HG03095 (cell line): Measurements from ENCODE around the gene MEGF10.

Experiments
- ATAC-seq: cut with Tn5 transposase; IDR thresholded peaks from one replicate; pipeline ENCODE4 v1.9.1; 2021; ENCODE audit warnings: moderate library complexity; ENCODE audit not compliant: unreplicated experiment

Gene MEGF10

DNA sequence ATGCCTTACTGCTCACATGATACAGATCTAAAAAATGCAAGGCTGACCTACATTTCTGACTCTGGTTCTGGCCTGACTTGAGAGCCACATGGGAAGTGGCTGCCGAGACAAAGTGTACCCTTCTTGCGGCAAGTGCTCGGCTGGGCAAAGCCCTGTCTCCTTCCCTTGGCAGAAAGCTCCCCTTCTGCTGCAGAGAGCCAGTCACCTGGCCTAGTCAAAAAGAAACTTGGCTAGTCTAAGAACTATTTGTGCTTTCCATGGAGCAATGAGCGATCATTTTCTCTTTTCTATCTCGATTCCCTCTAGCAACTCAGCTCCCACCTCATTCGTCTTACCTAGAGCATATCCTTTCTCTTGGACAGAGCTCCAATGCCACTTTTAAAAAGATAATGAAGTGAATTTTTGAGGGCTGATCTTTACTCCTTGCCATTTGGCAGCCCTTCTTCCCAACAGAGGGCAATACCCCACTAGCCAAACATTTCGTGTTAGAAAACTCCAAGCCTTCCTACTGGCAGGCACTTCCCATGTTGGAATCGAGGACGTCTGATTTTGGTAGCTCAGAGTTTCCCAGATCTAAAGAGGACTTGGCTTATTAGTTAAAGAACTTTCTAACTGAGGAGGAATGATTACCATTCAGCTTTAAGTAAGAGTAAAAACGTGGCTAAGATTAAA is 118.8 kb downstream of the MEGF10 start:
- ATAC-seq = no peak

DNA sequence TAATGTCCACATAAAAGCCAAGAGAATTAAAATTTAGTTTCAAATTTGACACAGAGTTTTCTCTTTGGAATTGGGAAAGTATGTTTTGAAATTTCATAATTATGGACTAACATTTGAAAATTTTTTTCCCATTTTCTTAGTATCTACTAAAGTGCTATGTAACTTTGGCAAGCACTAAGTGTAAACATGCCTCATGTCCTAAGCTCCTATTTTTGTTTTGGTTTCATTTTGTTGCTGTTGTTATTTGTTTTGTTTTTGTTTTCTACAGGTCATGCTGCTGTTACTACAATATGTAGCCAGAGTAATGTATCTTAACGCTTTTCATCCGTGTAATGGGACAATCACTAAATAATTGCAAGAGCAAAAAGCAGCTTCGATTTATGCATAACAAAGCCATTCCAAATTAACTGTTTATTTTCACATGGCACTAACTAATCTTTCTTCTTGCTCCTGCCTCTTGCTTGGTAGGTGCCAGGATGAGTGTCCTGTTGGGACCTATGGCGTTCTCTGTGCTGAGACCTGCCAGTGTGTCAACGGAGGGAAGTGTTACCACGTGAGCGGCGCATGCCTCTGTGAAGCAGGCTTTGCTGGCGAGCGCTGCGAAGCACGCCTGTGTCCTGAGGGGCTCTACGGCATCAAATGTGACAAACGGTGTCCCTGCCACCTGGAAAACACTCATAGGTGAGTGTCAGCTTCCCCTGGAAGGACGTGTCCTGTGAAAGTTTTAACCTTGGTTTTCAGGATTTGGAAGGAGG is 119.5 kb downstream of the MEGF10 start:
- no peak for ATAC-seq

DNA sequence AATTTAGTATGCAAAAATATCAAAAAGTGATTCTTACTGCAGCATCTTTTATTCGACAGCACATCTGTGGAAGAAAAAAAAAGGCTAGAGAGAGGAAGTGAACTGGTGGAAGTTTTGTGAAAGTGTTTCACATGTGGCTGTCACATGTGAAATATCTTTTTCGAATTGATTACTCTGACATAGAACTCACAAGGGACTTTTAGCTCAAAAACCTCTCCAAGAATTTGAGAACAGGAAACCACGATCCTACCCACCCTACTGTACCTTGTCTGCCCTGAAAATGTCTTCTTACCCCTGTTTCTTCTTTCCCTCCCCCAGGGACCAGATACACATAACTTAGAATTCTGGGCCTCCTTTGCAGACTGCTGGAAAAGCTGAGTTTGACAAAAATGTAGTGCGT is 120.4 kb downstream of the MEGF10 start:
- peak; percentile 78 for ATAC-seq

DNA sequence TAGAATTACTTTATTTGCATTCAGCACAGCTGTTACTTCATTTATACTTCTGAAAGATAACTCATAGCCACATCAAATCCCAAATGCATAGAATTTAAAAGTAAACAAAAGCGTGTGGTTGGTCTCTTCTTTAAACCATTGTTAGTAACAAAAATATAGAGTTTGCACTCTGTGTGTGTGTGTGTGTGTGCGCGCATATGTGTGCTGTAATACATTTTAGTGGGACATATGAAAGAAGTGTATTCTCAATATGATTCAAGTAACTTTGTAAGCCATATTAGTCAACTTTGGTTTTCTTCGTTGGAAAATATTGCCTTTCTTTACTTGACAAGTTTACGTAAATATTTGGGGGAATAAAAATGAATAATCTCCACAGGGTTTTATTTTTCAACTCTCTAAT is 120.8 kb downstream of the MEGF10 start:
- ATAC-seq = peak; percentile 5

DNA sequence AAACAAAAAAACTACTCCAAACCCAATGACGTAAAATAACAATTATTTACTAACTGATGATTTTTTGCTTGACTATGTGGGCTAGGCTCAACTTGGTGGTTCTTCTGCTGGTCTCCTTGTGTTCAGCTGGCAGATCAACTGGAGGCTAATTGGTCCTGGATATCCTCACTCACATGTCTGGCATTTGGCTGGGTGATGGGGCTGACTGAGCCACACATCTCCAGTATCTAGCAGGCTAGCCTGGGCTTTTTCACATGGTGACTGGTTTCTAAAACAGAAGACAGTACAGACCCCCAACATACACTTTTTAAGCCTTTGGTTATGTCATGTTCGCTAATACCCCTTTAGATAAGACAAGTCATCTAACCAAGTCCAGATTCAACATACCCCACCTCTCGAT is 122.1 kb downstream of the MEGF10 start:
- ATAC-seq = no peak

DNA sequence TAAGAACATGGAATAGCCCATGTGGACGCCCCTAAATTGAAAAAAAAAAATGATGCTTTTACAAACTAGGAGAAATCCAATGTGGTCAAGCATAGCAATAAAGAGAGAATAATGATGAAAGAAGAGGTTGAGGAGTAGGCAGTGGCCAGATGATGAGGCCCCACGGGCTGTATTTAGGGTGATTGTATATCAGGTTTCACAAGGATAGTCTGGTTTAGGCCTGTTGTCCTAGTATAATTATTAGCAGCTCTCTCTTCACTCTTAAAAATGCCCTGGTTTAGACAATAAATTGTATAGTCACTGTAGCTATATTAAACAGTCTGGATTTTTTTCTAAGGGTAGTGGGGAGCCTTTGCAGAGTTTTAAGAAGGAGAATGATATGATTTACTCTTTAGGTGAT is 124.4 kb downstream of the MEGF10 start:
- ATAC-seq = no peak

DNA sequence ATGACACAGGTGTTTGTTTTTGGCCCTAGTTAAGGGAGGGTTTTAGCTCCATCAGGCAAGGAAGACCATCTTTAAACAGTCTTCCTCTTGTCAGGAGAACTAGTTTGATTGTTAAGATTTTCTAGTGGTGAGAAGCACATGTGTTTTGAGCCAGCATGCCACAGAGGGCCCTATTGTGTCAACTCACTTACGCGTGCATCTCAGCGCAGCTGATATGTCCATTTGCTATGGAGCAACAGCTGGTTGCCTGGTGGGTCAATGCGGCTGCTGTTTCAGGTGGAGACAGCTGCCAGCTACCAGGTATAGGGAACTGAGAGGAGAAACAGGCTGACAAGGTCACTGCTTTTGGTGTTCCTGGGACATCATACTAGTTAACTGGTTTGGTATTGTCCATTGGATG is 126.3 kb downstream of the MEGF10 start:
- no peak for ATAC-seq

DNA sequence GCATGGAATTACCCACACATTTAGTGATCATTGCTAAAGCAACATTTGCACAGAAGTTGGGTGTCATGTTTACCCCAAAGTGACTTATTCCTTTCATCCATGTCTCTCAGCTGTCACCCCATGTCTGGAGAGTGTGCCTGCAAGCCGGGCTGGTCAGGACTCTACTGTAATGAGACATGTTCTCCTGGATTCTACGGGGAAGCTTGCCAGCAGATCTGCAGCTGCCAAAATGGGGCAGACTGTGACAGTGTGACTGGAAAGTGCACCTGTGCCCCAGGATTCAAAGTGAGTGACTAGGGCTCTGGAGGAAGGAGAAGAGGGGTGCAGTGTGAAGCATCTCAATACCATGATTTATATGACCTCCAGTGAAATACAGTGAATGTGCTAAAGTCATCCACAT is 126.9 kb downstream of the MEGF10 start:
- no peak for ATAC-seq

DNA sequence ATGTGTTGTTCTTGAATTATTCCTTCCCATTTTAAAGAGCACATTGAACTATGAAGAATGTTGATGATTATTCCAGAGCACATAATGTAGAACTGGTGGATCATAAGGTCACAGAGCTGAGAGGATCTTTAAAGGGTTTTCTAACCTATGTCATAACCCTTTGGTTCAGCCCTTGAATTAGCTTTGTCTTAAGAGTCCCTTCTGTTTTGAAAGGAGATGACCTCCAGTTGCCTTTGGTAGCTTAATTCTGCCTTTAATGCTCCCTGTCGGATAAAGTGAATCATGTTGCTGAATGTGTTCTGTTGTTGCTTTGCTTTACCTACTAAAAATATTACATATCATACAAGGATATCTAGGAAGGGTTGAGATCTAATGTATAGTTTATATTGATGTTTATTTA is 127.8 kb downstream of the MEGF10 start:
- no peak for ATAC-seq

DNA sequence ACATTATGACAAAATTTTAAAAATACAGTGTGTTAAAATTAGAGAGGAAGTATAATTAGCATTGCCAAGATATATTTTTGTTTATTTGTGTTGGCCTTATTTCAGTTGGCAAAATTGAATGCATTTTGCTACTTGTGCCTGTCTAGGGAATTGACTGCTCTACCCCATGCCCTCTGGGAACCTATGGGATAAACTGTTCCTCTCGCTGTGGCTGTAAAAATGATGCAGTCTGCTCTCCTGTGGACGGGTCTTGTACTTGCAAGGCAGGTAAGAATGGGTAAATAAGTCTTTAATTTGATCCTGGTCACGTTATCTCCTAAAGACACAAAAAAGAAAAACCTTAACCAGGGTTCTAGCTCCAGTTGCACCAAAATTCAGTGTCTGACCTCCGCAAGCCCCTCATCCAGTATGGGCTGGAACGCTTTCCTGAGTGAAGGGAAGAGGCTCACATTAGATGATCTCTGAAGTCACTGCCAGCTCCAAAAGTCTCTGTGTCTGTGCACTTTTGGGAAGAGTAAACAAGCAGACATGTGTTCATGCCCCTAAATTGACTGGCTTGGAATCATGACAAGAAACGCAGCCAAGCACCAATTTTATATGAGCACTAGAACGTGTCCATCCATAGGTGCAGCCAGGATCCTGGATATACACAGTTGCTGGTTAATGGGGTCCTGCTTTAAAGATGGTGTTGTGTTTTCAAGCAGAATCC is 128.5 kb downstream of the MEGF10 start:
- ATAC-seq = no peak

DNA sequence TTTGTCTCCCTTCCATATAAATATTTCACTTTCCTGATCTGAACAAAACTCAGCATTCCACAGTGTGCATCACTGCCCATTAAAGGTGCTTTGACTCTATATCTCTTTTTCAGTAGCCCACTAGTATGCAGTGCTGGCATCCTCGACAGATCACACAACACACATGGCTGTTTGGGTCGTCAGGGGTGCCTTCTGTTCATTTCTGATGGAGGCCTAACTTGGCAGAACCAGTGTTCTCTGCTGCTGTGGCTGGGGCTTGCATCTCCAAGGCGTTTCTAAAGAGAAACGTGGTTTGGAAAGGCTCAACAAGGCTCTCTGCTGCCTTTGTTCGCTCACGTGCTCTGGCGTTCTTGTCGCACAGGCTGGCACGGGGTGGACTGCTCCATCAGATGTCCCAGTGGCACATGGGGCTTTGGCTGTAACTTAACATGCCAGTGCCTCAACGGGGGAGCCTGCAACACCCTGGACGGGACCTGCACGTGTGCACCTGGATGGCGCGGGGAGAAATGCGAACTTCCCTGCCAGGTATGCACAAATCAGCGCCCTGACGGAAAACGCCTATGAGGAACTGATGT is 129.2 kb downstream of the MEGF10 start:
- no peak for ATAC-seq

DNA sequence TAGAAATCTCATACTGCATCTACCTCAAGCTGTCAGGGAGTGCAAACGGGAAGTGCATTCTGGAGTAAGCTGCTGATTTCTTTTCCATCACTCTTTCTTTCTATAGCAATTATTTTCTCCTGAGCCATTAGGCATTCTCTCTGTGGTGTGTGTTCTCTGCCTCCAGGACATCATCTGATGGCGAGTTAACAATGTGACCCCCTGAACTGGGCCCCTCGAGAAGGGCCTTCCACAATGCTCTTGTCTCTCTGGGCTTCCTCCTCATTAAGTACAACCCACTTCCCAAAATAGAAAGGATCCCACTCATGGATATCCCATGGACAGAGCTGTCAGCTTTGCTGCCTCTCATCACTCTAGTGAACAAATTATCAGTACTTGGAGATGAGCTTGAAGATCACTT is 130.2 kb downstream of the MEGF10 start:
- ATAC-seq = no peak

DNA sequence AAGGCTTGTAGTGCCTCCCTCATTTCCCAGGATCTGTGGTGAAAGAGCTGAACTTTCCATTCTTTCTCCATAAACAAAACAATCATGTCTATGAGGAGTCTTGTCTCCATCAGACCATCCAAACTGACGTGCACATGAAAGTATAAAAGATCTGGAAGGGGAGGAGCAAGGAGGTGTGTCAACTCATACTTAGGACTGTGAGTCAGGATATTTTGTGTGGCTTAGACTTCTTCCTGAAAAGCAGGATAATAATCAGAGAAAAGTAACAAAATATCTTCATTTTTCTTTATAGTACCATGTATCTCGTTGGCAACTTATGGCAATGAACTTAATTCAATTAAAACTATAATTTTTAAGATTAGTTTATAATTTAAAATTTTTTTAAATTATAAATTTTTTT is 130.9 kb downstream of the MEGF10 start:
- no peak for ATAC-seq

DNA sequence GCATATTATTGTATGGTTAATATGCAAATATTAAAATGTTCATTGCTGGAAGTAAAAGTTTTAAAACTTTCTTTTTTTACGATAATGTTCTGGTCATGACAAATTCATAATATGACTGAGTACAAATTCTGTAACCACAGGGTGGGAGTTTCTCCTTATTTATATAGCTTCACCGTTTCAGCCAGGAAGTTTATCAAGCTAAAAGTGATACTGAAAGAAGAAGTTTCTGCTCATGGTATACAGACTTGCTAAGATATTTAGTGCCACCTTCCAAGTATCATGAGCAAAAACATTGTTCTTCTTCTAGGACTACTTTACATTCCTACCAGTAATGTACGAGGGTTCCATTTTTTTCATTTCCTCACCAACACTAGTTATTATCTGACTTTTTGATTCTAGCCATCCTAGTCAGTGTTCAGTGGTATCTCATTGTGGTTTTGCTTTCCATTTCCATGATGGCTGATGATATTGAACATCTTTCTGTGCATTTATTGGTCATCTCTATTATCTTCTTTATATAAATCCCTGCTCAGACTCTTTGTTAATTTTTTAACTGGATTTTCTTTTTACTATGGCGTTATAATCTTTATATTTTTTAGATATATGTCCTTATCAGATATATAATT is 132.7 kb downstream of the MEGF10 start:
- ATAC-seq = peak; percentile 70

DNA sequence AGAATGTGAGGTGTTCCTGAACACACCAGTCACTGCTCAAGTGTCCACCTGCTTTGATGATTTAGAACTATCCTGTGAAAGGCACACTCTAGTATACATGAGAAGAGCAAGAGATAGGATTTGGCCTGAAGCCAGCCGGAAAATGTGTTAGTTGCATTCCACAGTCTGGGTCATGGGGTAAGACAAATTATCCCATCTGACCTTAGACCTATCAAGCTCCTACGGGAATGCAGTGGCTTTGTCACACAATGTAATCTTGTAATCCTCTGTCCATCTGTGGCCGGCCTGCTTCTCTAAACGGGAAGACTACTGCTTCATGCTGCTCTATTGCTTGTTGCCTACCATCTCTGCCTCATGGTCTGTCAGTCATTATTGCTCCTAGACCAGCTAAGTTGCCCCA is 134.4 kb downstream of the MEGF10 start:
- ATAC-seq = no peak

DNA sequence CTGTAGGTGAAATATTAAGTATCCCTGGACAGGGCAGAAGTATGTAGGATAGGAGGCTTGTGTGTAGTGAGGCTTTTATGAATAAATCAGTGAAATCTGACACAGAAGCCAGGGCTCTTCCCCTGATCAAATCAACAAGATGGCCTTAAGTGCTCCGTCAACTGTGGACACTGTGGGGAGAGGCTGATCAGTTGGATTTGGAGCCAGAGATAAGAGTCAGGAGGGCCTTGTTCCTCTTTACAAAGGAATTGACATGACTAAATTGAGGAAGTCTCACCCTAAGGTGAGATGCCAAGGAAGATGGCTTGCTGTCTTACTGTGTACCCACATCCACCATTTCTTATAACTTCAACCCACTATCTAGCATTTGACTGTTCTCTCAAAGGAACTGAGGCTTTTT is 135.3 kb downstream of the MEGF10 start:
- ATAC-seq = no peak

DNA sequence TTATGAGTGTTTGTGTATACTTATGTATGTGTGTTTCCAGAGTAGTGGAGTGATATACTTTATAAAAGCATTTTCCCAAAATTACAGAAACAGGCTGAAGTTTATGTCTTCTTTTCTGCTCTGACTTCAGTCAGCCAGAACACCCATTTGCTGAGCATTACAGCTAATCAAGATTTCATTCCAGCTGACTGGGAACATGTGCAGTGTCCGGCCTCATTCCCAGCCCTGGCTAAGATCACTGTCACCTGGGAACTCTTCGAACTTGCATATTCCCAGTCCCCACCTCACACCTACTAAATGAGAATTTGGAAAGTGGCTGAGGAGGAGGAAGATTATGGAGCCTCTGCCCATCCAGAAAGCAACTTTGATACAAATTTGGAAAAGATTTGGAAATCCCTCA is 136.1 kb downstream of the MEGF10 start:
- ATAC-seq = no peak

DNA sequence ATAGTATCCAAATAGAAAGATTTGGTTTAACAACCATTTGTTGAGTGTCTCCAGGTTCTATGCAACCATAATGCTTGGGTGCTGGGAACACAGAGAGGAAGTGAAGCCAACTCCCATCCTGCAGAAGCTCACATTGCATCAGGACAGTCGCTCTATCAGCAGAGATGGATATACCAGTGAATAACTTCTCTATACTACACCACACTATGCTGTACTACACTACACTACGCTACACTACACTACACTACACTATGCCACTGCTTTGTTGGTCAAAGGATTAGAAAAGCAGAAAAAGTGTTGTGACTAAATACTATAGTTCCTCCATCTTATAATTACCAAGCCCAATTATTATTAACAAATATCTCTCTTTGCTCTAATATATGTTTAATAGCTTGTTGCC is 137.7 kb downstream of the MEGF10 start:
- ATAC-seq = no peak

DNA sequence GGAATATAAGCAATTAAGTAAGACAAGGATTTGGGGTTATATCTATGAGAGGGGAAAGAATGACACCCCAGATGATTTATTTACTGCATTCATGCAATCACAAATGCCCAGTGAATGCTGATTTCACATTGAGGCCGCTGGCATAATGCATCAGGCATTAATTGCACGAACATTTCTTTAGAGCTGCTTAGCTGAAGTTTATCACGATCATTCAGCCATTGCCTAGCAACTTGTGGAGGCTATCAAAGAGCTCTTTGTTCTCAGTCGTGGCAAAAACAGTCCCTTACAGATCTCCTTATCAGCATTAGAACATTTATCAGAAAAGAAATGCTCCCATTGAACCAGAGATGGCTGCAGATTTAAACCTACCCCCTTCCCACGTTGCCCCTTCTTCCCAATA is 138.2 kb downstream of the MEGF10 start:
- ATAC-seq = no peak

DNA sequence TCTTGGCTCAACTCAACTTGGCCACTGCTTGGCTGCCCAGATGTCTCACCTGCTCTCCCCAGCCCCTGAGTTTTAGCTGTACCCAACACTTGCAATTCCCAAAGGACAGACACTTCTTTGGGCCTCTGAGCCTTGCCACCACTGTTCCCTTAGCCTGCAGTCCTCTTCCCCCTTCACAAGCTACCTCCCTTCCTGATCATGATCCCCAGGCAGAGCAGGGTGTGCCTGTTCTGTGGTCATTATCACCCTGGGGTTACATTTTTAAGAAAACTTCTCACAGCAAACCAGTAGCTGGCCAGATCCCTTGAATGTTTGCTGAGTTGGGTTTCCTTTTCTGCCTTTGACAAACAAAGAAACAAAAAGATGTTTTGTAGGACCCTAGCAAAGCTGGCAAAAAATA is 139.3 kb downstream of the MEGF10 start:
- no peak for ATAC-seq

DNA sequence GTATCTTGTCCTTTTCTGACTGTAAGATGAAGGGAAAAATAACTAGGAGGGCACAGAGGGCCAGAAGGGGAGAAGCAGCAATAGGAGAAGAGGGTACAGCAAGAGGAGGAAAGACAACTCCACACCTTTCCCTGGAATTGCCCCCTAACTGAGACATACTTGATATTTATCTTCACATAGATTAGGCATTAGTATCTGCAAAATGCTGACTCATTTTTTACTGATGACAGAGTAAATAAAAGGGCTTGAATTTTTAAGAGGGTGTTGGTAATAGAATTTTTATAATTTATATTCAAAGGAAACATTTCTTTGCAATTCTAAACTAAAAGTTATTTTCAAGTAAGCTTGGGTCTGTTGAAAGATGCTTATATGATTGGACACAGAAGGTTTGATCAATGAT is 140.0 kb downstream of the MEGF10 start:
- ATAC-seq = no peak
